NCI-H2107 treated with DMSO at 0.1 percent for 48 hours (cell line): ENCODE measurements around the gene ACSL1.
"Not testable (repeated sequence)": the region's sequence is repeated elsewhere in the genome, so short reads cannot be mapped to it uniquely, and the experiment has no call there.

Source experiments
- DNase-seq: peaks from one replicate; lab custom pipeline; 2025; ENCODE audit not compliant: unreplicated experiment; lab: John Stamatoyannopoulos, UW

Gene ACSL1

DNA sequence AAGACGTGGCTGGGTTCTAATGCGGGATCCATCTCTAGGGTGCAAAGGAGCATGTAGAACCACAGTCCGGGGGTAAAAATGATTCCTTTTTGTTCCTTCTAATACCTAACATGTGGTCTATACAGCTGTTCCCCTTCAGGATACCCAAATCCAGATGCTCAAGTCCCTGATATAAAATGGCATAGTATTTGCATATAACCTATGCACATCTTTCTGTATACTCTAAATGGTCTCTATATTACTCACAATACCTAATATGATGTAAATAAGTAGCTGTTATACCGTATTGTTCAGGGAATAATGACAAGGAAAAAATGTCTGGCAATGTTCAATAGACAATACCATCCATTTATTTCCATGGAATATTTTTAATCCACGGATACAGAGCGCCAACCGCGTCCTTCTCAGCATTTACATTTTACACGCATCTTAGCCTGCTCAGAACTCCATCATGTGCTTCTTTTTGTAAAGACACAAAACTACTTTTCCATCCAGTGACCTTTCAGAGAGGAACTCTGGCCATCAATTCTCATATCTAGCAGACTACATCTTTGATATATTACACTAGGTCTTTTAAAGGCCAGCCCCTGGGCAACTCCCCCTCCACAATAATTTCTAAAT lies 31.9 kb downstream of the ACSL1 start:
- DNase-seq: no peak

DNA sequence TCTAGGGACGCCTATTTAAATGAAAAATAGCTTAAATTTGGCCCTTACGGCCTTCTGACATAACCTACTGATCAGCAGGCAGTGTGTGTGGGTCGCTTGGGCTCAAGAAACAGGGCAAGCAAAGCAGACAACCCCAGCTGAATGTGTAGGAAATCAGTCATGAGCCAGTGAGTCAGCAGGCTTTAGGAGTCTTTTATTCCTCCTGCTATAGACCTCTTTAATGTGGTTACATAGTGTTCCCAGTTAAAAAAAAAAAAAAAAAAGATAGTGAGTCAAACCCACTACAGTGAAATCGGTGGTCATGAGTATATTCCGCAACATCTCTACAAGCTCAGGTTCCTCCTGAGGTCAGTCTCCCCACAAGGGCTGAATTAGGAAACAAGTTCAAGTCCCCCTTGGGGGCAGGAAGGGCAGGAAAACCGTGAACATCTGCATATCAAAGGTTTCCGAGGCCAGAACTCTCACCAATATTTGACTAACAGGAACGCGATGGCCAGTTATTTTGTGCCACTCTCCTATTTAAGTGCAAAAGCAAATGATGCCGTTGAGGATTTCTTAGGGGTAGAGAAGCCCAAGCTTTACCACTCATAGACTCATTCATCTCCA lies 32.7 kb downstream of the ACSL1 start:
- no peak for DNase-seq

DNA sequence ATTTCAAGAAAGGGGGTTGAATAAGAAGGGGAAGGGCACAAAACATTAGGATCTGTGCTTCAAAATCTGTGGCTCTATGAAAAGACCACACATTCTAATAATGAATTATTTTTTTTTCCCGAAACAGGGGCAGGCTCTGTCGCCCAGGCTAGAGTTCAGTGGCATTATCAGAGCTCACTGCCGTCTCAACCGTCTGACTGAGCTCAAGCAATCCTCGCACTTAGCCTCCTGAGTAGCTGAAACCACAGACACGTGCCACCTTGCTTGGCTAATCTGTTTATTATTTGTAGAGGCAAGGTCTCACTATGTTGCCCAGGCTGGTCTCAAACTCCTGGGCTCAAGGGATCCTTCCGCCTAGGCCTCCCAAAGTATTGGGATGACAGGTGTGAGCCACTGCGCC lies 33.4 kb downstream of the ACSL1 start:
- no peak for DNase-seq

DNA sequence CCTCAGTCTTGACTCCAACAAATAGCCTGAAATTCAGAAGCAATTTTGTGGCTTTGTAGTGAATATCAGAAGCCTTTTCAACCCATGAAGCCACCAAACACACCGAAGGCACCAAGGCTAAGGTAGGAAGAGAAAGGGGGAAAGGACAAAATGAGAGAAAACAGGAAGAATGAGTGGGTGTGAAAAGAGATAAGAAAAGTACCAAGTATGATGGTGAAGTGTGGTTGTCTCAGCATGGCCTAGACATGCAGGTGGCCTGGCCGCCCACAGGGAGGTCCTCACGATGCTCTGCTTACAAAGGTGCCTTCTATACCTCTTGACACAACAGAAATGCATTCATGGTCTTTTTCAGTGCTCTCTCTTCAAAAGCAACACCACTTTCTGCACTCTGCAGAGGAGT lies 34.9 kb downstream of the ACSL1 start:
- DNase-seq: no peak

DNA sequence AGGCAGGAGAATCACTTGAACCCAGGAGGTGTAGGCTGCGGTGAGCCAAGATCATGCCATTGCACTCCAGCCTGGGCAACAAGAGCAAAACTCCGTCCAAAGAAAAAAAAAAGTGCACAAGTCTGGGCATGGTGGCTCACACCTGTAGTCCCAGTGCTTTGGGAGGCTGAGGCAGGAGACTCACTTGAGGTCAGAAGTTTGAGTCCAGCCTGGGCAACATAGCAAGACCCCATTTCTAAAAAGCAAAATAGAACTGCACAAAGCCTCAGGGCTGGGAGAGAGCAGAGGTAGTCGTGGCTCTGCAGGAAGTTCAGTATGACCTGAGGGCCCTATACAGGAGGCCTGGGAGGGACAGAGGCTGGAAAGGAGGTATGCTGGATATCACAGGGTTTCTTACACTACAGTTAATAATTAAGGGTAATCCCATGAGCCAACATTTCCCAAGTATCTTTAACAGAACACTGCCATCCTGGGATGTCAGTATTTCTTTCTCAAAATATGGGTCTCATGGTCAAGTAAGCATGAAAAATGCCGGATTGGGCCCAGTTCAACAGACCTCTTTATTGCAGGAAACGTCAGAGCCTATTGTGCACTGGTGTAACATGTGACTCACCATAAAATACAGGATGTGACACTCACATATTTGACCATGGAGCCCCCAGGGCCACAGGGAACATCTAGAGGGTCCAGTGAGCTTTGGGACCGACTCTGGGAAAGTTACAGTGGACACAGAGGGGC lies 37.8 kb downstream of the ACSL1 start:
- DNase-seq: no peak

DNA sequence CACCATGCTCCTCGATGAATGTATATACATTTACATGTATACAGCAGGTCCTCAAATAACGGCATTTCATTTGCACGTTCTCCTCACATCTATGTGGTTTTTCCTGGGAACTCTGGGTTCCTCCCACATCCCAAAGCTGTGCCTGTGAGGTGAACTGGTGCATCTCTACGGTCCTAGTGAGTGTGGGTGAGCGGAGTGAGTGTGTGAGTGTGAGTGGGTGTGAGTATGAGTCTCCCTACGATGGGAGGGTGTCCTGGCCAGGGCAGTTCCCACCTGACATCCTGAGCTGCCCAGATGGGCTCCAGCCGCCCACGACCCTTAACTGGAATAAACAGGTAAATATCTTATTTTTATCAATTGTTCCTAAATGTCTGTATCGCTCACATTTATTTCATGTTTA lies 40.0 kb downstream of the ACSL1 start:
- DNase-seq: no peak

DNA sequence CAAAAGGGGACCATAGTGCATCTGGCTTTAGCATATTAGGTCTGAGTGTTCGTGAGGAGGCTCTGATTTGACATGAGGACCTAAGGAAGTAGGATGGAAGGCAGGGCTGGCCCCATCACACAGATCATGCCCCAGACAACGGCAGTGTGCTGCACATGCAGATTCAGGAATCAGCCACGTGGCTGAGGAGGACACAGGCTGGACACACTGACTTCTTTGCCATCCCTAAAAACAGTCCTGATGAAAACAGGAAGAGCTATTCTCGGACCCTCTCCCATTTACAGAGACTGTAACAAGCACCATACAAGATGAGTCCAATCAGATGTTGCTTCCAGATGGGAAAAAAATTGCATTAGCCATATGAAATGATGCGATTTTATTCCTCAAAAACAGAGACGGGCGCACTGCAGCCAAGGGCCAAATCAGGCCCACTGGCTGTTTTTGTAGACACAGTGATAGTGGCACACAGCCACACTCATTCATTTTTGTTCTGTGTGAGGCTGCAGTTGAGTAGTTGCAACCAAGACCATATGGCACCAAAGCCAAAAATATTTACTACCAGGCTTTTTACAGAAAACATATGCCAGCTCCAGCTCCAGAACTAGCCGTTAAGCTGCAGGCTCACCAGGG lies 41.0 kb downstream of the ACSL1 start:
- no peak for DNase-seq

DNA sequence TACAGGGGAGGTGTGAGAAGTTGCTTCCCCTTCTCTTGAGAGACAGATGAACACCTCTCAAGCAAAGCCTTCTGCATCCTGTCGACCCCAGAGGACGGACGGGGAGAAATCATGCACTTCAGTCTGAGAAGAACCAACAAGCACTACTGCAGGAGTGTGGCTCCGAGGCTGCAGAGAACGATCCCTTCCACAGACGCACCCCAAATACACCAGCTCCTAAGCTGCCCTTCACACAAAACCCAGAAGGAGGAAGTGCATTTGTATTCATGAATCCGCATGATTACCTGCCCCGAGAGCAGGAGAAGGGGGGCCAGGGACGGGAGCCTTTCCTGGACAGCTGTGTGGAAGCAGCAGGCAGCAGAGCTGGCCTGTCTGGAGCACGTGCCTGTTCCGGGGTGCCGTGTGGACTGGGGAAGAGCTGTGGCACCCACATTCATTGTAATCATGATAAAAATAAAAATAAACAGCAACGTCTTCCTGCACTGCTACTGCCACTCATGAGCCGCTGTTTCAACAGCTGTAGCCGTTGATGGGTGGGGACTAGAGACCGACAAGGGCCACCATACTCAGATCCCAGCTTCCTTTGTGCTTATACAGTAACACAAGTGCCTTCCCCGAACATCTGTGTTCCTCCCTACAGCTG lies 42.9 kb downstream of the ACSL1 start:
- DNase-seq: no peak

DNA sequence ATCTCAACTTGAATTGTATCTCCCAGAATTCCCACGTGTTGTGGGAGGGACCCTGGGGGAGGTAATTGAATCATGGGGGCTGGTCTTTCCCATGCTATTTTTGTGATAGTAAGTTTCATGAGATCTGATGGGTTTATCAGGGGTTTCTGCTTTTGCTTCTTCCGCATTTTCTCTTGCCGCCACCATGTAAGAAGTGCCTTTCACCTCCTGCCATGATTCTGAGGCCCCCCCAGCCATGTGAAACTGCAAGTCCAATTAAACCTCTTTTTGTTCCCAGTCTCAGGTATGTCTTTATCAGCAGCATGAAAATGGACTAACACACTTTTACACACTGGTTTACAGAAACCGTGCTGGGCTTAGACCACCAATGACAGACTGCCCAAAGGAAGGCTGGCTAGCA lies 46.6 kb downstream of the ACSL1 start:
- not testable (repeated sequence) for DNase-seq

DNA sequence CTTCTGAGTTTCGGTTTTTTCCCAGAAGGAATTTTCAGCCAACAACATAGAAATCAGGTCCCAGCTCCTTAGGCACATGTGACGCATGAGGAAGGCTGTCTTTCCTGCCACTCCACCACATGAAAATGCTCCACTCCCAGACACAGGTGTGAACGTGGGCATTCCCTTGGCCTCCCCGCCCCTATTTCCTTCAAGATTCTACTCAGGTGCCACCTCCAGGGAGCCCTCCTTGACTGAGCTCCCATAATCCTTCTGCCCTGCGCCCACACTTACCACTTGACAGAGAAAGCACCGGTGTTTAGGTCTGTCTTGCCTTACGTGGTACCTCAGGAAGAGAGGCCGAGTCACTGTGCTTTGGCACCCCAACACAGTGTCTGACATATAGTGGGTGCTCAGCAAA lies 47.4 kb downstream of the ACSL1 start:
- DNase-seq: no peak

DNA sequence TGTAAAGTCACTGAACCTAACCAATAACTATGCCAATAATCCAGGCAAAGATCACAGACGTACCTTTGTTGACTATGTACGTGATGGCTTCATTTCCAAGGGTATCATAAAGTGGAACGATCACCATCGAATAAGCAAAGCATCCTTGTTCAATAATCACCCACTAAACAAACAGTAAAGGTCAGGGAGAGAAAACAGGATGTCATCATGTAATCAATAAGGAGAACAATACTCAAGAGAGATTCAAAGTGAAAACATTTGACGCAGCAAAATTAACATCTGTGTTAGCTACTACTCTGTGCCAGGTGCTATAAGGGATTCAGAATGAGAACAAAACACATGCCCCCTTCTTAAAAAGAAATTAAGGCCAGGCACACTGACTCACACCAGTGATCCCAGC lies 48.9 kb downstream of the ACSL1 start:
- DNase-seq: no peak

DNA sequence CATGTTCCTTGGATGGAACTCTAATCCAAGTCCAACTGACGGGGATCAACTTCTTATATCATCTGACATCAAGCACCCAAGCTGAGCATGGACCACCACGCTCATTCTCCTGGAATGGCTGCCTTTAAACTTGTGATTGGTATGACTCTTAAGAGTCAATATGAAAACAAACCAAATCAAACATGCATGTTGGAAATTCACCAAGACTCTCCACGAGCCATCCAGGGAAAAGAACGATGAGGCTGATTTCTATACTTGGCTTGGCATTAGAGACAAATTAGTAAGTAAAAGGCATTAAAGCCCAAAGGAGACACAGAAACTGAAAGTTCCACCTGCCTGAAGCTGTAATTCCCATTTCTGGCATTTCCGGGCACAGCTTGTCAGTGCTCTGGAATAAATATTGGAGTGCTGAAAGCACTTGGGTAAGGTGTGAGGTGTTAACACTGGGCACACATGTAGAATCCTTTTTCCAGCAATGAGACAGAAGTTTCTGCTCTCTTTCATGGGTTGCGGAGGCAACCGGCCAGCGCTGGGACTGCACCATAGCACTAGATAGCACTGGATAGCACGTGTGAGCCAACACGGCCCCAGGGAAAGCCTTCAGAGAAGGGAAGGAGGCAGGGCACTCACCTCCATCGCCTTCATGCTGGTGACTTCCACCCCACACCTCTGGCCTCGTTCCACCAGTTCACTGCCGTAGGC lies 49.8 kb downstream of the ACSL1 start:
- DNase-seq: no peak

DNA sequence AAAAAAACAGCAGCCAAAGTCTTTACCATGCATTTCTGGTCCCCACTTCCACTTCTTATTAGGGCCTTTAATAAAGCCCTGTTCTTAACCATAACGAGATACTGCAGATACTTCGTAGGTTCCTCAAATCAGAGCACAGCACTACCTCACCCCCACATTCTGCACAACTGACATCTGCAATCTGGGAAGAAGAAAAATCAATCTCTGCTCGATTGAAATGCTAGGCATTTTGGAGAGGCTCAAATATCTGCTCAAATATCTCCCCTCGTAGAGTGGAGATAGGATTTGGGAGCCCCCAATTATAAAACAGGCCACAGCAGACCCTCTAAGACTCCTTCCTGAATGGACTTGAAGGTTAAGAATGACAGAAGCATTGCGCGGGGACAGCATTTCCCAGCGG lies 51.6 kb downstream of the ACSL1 start:
- DNase-seq: no peak

DNA sequence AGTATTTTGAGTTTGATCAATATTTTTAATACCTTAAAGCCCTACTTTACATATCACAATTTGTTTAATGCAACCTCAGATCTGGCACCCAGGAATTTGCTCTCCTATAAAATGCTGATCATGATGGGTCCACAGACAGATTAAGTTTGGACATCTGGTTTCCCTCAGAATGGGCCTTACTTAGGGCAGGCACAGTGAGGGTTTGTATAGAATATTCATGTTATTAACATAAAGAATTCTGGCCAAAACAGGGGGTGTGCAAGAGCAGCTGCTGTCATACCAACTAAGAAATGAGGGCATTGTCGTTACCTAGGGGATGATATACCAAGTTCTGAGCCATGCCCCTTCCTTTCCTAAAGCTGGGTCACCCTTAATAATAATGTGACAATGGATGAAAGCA lies 54.4 kb downstream of the ACSL1 start:
- DNase-seq: no peak

DNA sequence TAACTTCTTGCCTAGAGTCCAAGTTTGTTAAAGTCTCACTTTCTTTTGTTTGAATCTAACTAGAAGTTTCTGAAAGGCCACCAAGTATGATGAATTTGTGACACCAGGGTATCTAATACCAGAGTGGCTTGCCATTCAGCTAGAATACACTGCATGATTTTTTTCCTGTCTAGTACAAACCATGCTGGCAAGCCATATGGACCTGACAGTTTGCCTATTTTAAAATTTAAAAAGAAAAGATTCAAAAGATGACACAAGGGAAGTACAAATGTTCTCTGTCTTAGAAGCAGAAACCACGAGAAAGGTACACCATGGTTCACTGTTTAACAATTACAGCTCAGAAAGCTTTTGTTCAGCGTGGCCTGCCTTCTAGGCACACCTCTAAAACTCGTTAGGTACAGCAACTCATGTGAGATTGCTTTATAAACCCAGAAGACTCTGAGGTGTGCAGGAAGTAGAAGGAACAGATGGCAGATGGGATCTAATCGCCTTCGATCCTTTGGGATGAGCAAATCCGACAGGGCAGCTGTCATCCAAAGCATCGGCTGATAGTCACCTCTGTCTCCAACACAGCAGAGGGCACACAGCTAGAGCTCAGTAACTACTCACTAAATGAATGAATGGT lies 56.5 kb downstream of the ACSL1 start:
- no peak for DNase-seq

DNA sequence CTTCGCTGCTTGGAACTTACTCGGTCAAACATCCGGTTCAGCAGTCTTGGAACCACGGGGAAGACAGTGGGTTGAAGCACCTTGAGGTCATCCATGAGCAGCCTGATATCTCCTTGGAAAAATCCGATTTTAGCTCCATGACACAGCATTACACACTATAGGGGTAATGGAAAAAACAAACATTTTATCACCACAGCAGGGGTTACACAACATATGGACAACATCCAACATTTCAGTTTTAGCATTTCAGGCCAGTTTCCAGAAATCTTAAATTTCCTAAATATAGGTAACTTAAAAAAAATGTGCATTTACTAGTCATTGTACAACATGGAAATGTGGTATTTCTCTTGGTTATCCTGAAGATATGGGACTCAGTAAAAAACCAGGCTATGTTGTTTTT lies 57.5 kb downstream of the ACSL1 start:
- no peak for DNase-seq

DNA sequence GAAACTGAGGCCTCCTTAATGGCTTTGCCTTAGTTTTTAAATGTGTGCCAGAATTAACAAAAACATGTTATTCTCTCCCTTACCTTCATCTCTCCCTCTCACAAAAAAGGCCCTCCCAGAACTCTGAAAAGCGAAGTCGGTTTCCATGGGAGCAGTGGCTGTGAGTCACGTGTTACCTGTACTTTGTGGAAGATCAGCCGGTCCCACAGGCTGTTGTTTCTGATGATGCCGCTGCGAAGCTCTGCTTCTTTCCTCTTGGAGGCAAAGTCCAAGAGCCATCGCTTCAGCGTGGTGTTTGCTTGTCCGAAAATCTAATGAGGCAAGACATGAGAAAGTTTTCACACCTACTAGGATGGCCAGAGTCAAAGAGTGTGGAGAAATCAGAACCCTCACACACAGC lies 59.3 kb downstream of the ACSL1 start:
- no peak for DNase-seq

DNA sequence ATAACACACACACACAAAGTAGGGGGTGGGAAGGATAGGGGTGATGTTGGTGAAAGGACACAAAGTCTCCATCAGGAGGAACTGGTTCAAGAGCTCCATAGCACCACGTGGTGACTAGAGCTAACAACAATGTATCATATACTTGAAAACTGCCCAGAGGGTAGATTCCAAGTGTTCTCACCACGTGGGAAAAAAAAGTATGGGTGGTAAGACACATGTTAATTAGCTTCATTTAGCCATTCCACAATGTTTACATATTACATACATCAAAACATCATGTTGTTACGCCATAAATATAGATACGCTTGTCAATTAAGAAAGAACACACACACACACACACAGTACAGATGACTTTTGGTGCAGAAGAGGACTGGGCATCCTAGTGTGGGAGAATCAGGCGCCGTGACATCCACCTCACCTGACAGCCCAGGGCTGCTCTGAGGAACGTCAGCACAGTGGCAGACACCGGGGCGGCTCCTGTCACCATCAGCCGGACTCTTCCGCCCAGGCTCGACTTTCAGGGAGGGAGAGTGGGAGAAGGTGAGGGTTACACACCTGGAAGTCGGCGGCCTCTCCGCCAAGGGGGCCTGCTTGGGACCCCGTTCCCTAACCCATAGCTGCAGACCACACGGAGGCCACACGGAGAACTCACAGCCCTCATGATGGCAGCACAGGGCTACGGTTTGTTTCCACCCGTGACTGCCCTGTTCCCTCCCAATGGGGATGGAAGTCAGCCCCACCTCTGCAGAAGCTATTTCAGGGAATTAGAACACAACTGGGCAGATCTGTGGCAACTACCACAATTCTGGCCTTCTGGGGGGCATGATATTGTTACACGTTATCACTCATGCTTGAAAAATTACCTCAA lies 60.1 kb downstream of the ACSL1 start:
- DNase-seq: no peak

DNA sequence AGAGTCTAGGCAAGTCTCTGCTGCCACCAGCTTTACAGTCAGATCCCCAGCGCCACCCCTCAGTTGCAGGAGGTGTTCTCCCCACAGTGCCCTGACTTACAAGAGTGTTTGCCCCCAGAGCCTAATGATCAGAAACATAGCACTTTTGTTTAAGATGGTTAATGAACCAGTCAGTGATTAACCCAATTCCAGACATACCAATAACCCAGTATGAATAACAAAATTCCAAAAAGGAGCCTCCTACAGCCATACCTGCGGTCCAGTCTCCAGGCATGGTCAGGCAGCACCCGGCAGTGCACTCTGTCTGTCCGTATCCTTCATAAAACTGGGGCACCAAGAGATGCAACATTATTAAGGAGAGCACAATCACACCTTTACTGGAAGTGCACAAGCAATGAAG lies 61.2 kb downstream of the ACSL1 start:
- no peak for DNase-seq
